IMR-90 (cell line): ENCODE data around the gene FAM227B. TPM values are rescaled to one million over a fixed set of nuclear protein-coding genes. Genes with fewer than 3 reads are reported as not detected.

Experiments
- ATAC-seq: fragments of 200-7000 bp; cut with Tn5 transposase; 2 replicates; pipeline ENCODE4 v1.9.1; 2020; ENCODE audit warnings: low read depth, mild to moderate bottlenecking, moderate library complexity
- BruUV-seq: library from RNA; stranded (reverse); fragments of 400-500 nt; replicated peaks from 2 replicates; lab custom pipeline; 2021; lab: Mats Ljungman, UMichigan
- CTCF ChIA-PET: fragments of 300-600 bp; formaldehyde crosslinking; extraction: SDS; loops from one replicate; lab custom pipeline; 2021; ENCODE audit warnings: antibody characterized with exemption; lab: Yijun Ruan, JAX
- POLR2A ChIA-PET: fragments of 300-600 bp; sonication (Branson Sonifier 250); formaldehyde crosslinking; loops from one replicate; lab custom pipeline; 2022; ENCODE audit warnings: antibody characterized with exemption; ENCODE audit not compliant: unreplicated experiment; lab: Charles Lee
- DNase-seq: peaks from one replicate; pipeline ENCODE4 v3.0.0; 2013
- H2AFZ ChIP-seq: replicated peaks from 2 replicates; pipeline ENCODE3; 2013; ENCODE audit warnings: low read length, mild to moderate bottlenecking; ENCODE audit not compliant: poor library complexity
- H2AK5ac ChIP-seq: 2 replicates; pipeline ENCODE4 v1.6.1; 2013; ENCODE audit warnings: low read depth, low read length, inconsistent platforms
- H2AK9ac ChIP-seq: replicated peaks from 2 replicates; pipeline ENCODE3; 2013; ENCODE audit warnings: mild to moderate bottlenecking, low read depth, low read length, moderate library complexity; ENCODE audit not compliant: poor library complexity
- H2BK120ac ChIP-seq: 2 replicates; pipeline ENCODE4 v1.6.1; 2013; ENCODE audit warnings: low read depth, low read length, inconsistent platforms
- H2BK15ac ChIP-seq: 3 replicates; pipeline ENCODE4 v1.6.1; 2013; ENCODE audit warnings: low read depth, low read length, inconsistent platforms
- H2BK20ac ChIP-seq: 2 replicates; pipeline ENCODE4 v1.6.1; 2013; ENCODE audit warnings: low read depth, mild to moderate bottlenecking, inconsistent platforms, low read length, moderate library complexity
- H2BK5ac ChIP-seq: 2 replicates; pipeline ENCODE4 v1.6.1; 2013; ENCODE audit warnings: mild to moderate bottlenecking, low read depth, low read length, inconsistent platforms; ENCODE audit not compliant: poor library complexity, severe bottlenecking
- H3K14ac ChIP-seq: replicated peaks from 2 replicates; pipeline ENCODE4 v1.6.1; 2013; ENCODE audit warnings: low read depth, low read length, inconsistent platforms
- H3K18ac ChIP-seq: 2 replicates; pipeline ENCODE4 v1.6.1; 2013; ENCODE audit warnings: low read depth, low read length, control low read depth
- H3K23ac ChIP-seq: 2 replicates; pipeline ENCODE4 v1.6.1; 2013; ENCODE audit warnings: low read depth, low read length, inconsistent platforms
- H3K27ac ChIP-seq: 2 replicates; pipeline ENCODE4 v1.5.1; 2013; ENCODE audit warnings: mild to moderate bottlenecking, control low read depth, low read length; ENCODE audit not compliant: insufficient read depth
- H3K27me3 ChIP-seq: 2 replicates; pipeline ENCODE4 v1.6.1; 2013; ENCODE audit warnings: low read length; ENCODE audit not compliant: control insufficient read depth, insufficient read depth
- H3K36me3 ChIP-seq: 2 replicates; pipeline ENCODE4 v1.6.1; 2013; ENCODE audit warnings: low read length, mixed read lengths; ENCODE audit not compliant: control insufficient read depth, insufficient read depth
- H3K4ac ChIP-seq: 2 replicates; pipeline ENCODE4 v1.6.1; 2013; ENCODE audit warnings: low read depth, low read length, inconsistent platforms
- H3K4me1 ChIP-seq: 2 replicates; pipeline ENCODE4 v1.6.1; 2013; ENCODE audit warnings: low read length, mixed read lengths; ENCODE audit not compliant: control insufficient read depth, insufficient read depth
- H3K4me2 ChIP-seq: 2 replicates; pipeline ENCODE4 v1.6.1; 2013; ENCODE audit warnings: low read depth, mild to moderate bottlenecking, control low read depth, low read length, moderate library complexity
- H3K4me3 ChIP-seq: 2 replicates; pipeline ENCODE4 v1.5.1; 2013; ENCODE audit warnings: low read depth, mild to moderate bottlenecking, control low read depth, low read length, moderate library complexity; ENCODE audit not compliant: insufficient read depth
- H3K56ac ChIP-seq: 2 replicates; pipeline ENCODE4 v1.6.1; 2013; ENCODE audit warnings: low read length, inconsistent platforms; ENCODE audit not compliant: insufficient read depth; ENCODE audit errors: extremely low read depth
- H3K79me1 ChIP-seq, 2 experiments: 2 replicates each; pipeline ENCODE4 v1.6.1; 2013; ENCODE audit warnings: low read length in 2 of 2, inconsistent platforms in 1 of 2, low read depth in 1 of 2
- H3K9ac ChIP-seq: 2 replicates; pipeline ENCODE4 v1.6.1; 2013; ENCODE audit warnings: low read depth, low read length, control low read depth
- H3K9me1 ChIP-seq: 2 replicates; pipeline ENCODE4 v1.6.1; 2013; ENCODE audit warnings: low read length, inconsistent platforms; ENCODE audit not compliant: insufficient read depth
- H3K9me3 ChIP-seq: 2 replicates; pipeline ENCODE4 v1.6.1; 2013; ENCODE audit warnings: low read length; ENCODE audit not compliant: control insufficient read depth, insufficient read depth
- H4K20me1 ChIP-seq: 2 replicates; pipeline ENCODE4 v1.6.1; 2013; ENCODE audit warnings: low read length, inconsistent platforms; ENCODE audit not compliant: insufficient read depth
- H4K5ac ChIP-seq: 2 replicates; pipeline ENCODE4 v1.6.1; 2013; ENCODE audit warnings: mild to moderate bottlenecking, low read depth, low read length, control low read depth
- H4K8ac ChIP-seq, 2 experiments: 2 replicates each; pipeline ENCODE4 v1.6.1; 2013; ENCODE audit warnings: low read depth in 2 of 2, low read length in 2 of 2, control low read depth in 1 of 2, inconsistent platforms in 1 of 2
- H4K91ac ChIP-seq: 2 replicates; pipeline ENCODE4 v1.6.1; 2013; ENCODE audit warnings: low read depth, low read length, inconsistent platforms; ENCODE audit not compliant: insufficient read depth
- BHLHE40 ChIP-seq: fragments of 150-350 bp; IDR thresholded peaks from 2 replicates; pipeline ENCODE4 v1.6.1; 2016; ENCODE audit warnings: mild to moderate bottlenecking, low read depth, low read length
- CEBPB ChIP-seq: IDR thresholded peaks from 2 replicates; pipeline ENCODE4 v1.6.1; 2012; ENCODE audit warnings: low read depth, low read length, improper control_type of control experiment
- CHD1 ChIP-seq: IDR thresholded peaks from 2 replicates; pipeline ENCODE4 v1.6.1; 2012; ENCODE audit warnings: low read depth, low read length, improper control_type of control experiment
- ELK1 ChIP-seq: fragments of 150-350 bp; IDR thresholded peaks from 2 replicates; pipeline ENCODE4 v1.6.1; 2016; ENCODE audit warnings: low read depth, mild to moderate bottlenecking, low read length, moderate library complexity, borderline replicate concordance
- FOS ChIP-seq: fragments of 150-350 bp; IDR thresholded peaks from 2 replicates; pipeline ENCODE4 v1.6.1; 2016; ENCODE audit warnings: low read depth, low read length
- MAFK ChIP-seq: IDR thresholded peaks from 2 replicates; pipeline ENCODE4 v1.6.1; 2012; ENCODE audit warnings: low read depth, low read length, improper control_type of control experiment
- MAZ ChIP-seq: IDR thresholded peaks from 2 replicates; pipeline ENCODE4 v1.6.1; 2012; ENCODE audit warnings: low read depth, mild to moderate bottlenecking, low read length, improper control_type of control experiment, moderate library complexity, borderline replicate concordance
- MXI1 ChIP-seq: IDR thresholded peaks from 2 replicates; pipeline ENCODE4 v1.6.1; 2012; ENCODE audit warnings: low read depth, mild to moderate bottlenecking, low read length, moderate library complexity, borderline replicate concordance
- NFE2L2 ChIP-seq: fragments of 150-350 bp; IDR thresholded peaks from 2 replicates; pipeline ENCODE4 v1.6.1; 2016; ENCODE audit warnings: low read depth, mild to moderate bottlenecking, low read length
- POLR2A ChIP-seq: IDR thresholded peaks from 2 replicates; pipeline ENCODE4 v1.6.1; 2012; ENCODE audit warnings: mild to moderate bottlenecking, low read depth, low read length
- RAD21 ChIP-seq: IDR thresholded peaks from 2 replicates; pipeline ENCODE4 v1.6.1; 2012; ENCODE audit warnings: low read length, improper control_type of control experiment
- RCOR1 ChIP-seq: IDR thresholded peaks from 2 replicates; pipeline ENCODE4 v1.6.1; 2012; ENCODE audit warnings: mild to moderate bottlenecking, low read length, improper control_type of control experiment; ENCODE audit not compliant: insufficient replicate concordance
- RFX5 ChIP-seq: IDR thresholded peaks from 2 replicates; pipeline ENCODE4 v1.8.0; 2012; ENCODE audit warnings: low read depth, mild to moderate bottlenecking, low read length, moderate library complexity
- SMC3 ChIP-seq: fragments of 150-350 bp; IDR thresholded peaks from 2 replicates; pipeline ENCODE4 v1.6.1; 2016; ENCODE audit warnings: low read depth, mild to moderate bottlenecking, antibody characterized with exemption, low read length, moderate library complexity
- USF2 ChIP-seq: fragments of 150-350 bp; IDR thresholded peaks from 2 replicates; pipeline ENCODE4 v1.6.1; 2017; ENCODE audit warnings: mild to moderate bottlenecking, antibody characterized with exemption, low read length, low read depth
- WGBS, 2 experiments: methylation state at CpG; one replicate each; pipeline versions ENCODE4 v1.1.5 to v1.1.7; 2013; ENCODE audit warnings: missing lambda C conversion rate in 2 of 2; ENCODE audit not compliant: insufficient read length in 1 of 2; ENCODE audit errors: extremely low coverage in 2 of 2; 5-methylcytosine and 5-hydroxymethylcytosine counted together
- dilution Hi-C: fragments of 300-500 bp; cut with HindIII; formaldehyde crosslinking; loops from one replicate; pipeline ENCODE4 v1.14.3; 2018; ENCODE audit warnings: low sequenced_read_pairs; ENCODE audit not compliant: unreplicated experiment
- in situ Hi-C: fragments of 300-500 bp; cut with MboI; formaldehyde crosslinking; loops from 3 replicates; pipeline ENCODE4 v1.14.3; 2019; ENCODE audit warnings: low sequenced_read_pairs, inconsistent platforms, mixed read lengths
- intact Hi-C: fragments of 100-400 bp; cut with micrococcal nuclease; formaldehyde crosslinking; loops from 2 replicates; pipeline ENCODE4 v1.10.0; 2022
- polyA plus RNA-seq, 3 experiments: library from polyadenylated mRNA; depleted of rRNA; stranded (reverse); fragments of >200 nt; gene quantifications; 2 replicates each; pipeline ENCODE4 v1.2.3, GENCODE V29; 2012; ENCODE audit warnings: low replicate concordance in 1 of 3
- total RNA-seq: library from RNA; depleted of rRNA; stranded (reverse); fragments of >200 nt; gene quantifications from 2 replicates; pipeline ENCODE4 v1.2.3, GENCODE V29; 2012

Gene FAM227B
- total and polyA plus RNA-seq, 2 of the 4 experiments (the other 2 are of a cell fraction) = 1.8 to 3.0 TPM

GRCh38 chr15:49627407-49627877 is 6.8 kb upstream of the FAM227B start (continued):
- no peak for TF ChIP-seq RFX5

- Histone ChIP-seq H3K4ac (peak overlapping the region; percentile 81), H3K79me1 (peaks cover 26 to 55% of the 10 kb centered on the region in 2 experiments), H3K4me1 (peaks cover 7% of the 10 kb centered on the region), H2BK20ac (peak overlapping the region; percentile 70; the same call in 1 of the 2 replicates), H3K56ac (no peak overlapping the region), H3K4me3 (no peak overlapping the region), H3K9me1 (0 out of 2 replicates have a peak, but pooled peaks cover 3% of the 10 kb centered on the region), H3K27ac (peak overlapping the region; percentile 89), H2BK120ac (peak overlapping the region; percentile 74), H3K18ac (peak overlapping the region; percentile 90; the same call in 1 of the 2 replicates), H3K36me3 (peaks cover 12% of the 10 kb centered on the region), H4K91ac (peak overlapping the region; percentile 84), H3K27me3 (no peaks in the 10 kb centered on the region), H3K9me3 (peaks cover 5% of the 10 kb centered on the region), H2AFZ (no peak overlapping the region), H3K14ac (0 out of 2 replicates have a peak overlapping the region, but pooled peaks have one; percentile 8), H4K8ac (peak overlapping the region; percentile 56 to 73; a peak in 3 of 4 replicates), H2BK5ac (peak overlapping the region; percentile 97), H3K9ac (no peak overlapping the region), H3K4me2 (no peak overlapping the region), H2AK9ac (no peak overlapping the region), H3K23ac (no peak overlapping the region; the same call in 1 of the 2 replicates), H2AK5ac (peak overlapping the region; percentile 81; the same call in 1 of the 2 replicates), H2BK15ac (peak overlapping the region; percentile 45; the same call in 1 of the 3 replicates), H4K20me1 (no peaks in the 10 kb centered on the region), H4K5ac (peak overlapping the region; percentile 39)
- intact Hi-C loops (loop anchor here (5.0 kb wide), 1 partner anchor 62 kb away; no protein-coding TSS in a partner anchor), in situ Hi-C loops (no loop called here), dilution Hi-C loops (no loop called here)
- no peak for ATAC-seq
- no CpG with 5 or more reads among the region's 5 CpGs for WGBS, 2 experiments
- BruUV-seq = no TSS peak
- ChIA-PET CTCF (no interaction called here), POLR2A (no interaction called here)
- no peak for DNase-seq
- TF ChIP-seq FOS (no peak), NFE2L2 (no peak), SMC3 (no peak), MXI1 (no peak), CHD1 (no peak), USF2 (no peak), CEBPB (no peak), ELK1 (no peak), RFX5 (no peak), MAFK (no peak), RAD21 (no peak), MAZ (no peak), BHLHE40 (no peak), POLR2A (no peak), RCOR1 (no peak)
Observed at GRCh38 chr15:49625460-49626036, 4.9 kb upstream of the FAM227B start.
